Measurements from ENCODE around the gene ADRB2.

DNA sequence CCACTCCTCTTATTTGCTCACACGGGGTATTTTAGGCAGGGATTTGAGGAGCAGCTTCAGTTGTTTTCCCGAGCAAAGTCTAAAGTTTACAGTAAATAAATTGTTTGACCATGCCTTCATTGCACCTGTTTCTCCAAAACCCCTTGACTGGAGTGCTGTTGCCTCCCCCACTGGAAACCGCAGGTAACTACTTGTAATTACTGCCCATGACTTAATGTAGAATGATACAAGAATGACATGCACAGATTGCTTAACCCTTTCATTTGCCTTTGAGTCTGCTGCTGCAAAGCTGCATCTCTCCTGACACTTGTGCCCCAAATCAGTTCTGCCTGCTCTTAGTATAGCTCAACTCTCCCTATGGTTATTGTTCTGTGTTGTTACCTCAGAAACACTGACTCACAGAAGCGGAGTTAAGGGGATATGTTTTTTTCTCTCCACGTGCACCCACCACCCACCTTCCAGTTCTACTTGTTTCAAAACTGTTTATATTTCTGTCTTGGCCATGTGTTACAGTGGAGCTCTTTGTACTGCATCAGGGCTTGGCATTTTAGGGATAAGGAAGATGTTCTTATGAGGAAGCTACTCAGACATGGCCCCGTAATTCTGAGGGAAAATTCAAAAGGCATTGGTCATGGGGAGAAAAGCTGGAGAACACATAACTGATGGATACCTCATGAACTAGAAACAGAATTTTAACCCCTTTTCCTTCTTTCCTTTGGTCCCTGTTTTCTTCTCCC lies 2.3 kb downstream of the ADRB2 start:
- TF ChIP-seq, protein P1, sequence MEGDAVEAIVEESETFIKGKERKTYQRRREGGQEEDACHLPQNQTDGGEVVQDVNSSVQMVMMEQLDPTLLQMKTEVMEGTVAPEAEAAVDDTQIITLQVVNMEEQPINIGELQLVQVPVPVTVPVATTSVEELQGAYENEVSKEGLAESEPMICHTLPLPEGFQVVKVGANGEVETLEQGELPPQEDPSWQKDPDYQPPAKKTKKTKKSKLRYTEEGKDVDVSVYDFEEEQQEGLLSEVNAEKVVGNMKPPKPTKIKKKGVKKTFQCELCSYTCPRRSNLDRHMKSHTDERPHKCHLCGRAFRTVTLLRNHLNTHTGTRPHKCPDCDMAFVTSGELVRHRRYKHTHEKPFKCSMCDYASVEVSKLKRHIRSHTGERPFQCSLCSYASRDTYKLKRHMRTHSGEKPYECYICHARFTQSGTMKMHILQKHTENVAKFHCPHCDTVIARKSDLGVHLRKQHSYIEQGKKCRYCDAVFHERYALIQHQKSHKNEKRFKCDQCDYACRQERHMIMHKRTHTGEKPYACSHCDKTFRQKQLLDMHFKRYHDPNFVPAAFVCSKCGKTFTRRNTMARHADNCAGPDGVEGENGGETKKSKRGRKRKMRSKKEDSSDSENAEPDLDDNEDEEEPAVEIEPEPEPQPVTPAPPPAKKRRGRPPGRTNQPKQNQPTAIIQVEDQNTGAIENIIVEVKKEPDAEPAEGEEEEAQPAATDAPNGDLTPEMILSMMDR (IDR thresholded peaks at IDR 0.05): no peak
- no peak for TF ChIP-seq ZFX (IDR thresholded peaks at IDR 0.05; ENCODE audit: borderline replicate concordance)

Measured in 22Rv1 (cell line).